ENCODE measurements around the gene CTSS.

The CTSS gene

DNA sequence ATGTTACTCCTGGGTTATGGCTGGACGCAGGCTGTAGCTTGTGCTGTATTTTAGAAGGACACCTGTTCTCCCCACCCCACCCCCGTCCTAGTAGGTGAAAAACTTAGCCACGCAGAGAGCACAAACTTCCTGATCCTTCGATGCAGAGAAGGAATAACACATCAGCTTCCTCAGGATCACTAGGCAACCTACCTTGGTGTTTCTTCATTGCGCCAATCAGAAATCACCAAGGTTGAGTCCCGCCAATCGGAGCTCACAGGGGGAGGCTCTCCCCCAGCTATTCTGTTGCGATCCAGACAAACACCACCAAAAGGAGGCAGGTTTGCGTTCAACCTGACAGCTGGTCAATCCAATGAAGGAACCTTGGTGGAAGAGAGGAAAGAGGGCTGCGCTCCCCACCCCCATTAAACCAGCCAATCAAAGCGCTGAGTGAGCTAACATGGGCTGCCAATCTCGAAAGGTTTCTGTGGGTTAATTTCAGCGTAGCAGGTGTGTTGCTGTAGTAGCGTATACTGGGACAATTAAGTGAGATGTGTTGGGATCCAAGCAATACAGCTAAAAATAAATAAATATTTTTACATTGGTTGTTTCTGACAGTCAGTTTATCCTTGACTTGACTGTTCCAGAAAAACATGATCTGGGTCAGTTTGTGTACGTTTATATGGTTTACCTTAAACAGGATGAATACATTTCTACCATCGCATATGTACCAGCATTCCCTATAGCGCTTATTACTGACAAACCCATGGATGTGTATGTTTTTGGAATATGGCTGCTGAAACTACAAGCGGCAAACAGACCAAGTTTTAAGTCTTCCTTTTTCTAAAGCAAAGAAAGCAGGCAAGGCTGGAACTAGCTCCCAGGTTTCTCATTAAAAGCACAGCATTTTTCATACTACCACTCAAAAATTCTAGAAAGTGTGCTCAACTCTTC lies 68.3 kb downstream of the CTSS start, which contains the start of gene GOLPH3L:
GOLPH3L (minus strand) TSS at position 160 of the 933 bp plus-strand sequence. CDS start 2,316 bp downstream, outside the sequence.
- DNase-seq (ENCODE audit: low read depth in 2 of 2) = peak; percentile 79 to 81

DNA sequence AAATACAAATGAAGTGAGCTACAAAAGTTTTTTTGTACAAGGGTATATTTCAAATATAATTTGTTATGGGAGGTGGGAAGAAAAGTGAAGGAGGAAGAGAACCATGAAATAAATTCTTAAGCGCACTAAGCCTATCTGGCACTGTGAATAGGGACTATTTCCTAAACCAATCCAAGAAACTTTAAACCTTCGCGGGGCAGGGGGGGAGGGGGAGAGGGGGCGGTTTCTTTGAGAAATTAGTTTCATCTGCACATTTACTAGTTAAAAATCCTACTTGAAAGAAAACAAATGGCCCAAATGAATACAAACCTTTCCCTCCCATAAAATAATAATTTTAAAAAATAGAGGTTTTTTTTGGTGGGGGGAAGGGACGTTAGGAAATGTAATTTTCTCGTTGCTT lies 69.0 kb downstream of the CTSS start:
- no peak for DNase-seq (ENCODE audit: low read depth in 2 of 2)

DNA sequence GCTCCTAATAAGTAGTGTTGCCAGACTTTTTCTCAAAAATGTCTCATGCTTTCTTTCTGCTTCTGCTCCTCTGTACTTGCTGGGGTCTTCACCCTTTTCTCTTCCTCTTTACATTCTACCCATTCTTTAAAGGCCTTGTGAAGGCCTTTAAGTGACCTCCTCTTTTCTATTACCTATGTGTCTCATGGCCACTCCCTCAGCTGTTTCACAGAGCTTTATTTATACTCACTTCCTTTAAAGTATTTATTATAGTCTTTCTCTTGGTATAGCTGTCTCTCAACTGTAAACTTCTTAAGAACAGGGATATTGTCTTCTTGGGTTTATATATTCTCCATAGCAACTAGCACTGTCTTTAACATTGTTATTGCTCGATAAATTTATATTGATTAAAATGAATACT lies 69.4 kb downstream of the CTSS start:
- no peak for DNase-seq (ENCODE audit: low read depth in 2 of 2)

DNA sequence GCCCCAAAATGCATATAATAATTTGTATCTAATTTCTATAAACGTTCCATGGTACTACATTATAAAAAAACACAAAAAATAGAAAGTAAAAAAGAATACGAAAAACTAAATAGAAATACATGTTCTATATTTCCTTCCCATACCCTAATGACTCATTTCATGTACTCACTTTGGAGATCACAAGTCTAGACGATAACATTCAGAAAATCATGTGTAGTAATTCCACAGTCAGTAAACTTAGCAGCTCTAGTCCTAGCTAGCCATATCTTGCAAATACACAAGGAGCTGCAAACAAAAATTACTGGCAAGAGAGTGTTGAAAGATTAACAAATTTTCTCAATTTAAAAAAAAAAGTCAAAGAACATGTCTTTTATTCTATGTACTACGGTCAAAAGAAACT lies 70.0 kb downstream of the CTSS start:
- no peak for DNase-seq (ENCODE audit: low read depth in 2 of 2)

DNA sequence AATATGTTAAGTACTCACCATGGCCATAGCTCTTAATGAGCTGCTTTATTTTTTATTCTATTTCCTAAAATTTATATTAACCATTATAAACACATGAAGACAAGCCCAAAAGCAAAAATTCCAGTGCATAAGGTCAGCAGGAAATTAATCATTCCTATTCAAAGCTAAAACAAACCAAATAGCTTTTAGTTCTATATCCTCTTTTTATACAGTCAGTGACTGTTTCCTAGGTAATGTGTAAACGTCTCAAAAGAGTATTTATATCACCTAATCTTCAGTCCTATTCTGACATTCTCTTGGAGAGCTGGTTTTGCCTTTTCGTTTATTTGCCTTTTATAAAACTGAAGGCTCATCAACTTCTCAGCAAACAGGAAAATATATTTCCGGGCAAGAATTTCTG lies 72.9 kb downstream of the CTSS start:
- no peak for DNase-seq (ENCODE audit: low read depth in 2 of 2)

DNA sequence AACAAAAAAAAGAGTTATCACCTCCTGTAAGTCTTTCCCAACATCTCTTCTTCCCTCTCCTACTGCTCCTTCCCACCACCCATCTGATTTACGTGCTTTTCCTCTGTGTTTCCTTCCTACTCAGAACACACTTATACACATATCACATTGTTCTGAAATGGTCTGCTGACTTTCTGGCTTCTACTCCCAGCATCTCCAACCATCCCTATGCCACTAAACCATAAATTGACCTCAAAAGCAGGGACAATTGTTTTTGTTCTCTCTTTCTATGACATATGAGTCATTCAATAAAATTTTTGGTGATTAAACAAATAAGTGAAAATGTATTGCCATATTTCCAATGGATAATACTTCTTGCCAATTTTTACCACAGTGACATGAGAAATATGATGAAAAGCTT lies 76.8 kb downstream of the CTSS start:
- no peak for DNase-seq (ENCODE audit: low read depth in 2 of 2)

DNA sequence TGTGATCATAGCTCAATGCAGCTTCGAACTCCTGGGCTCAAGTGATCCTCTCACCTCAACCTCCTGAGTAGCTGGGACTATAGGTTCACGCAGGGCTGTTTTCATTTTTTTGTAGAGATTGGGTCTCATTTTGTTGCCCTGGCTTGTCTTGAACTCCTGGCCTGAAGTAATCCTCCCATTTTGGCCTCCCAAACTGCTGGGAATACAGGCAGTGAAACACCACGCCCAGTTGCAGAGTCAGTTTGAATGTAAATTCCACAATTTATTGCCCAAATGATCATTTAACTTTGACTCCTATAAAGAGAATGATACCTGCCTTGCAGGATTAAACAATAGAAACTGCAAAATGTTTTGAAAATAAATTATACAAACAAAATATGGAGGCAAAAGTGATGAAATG lies 79.3 kb downstream of the CTSS start:
- no peak for DNase-seq (ENCODE audit: low read depth in 2 of 2)

DNA sequence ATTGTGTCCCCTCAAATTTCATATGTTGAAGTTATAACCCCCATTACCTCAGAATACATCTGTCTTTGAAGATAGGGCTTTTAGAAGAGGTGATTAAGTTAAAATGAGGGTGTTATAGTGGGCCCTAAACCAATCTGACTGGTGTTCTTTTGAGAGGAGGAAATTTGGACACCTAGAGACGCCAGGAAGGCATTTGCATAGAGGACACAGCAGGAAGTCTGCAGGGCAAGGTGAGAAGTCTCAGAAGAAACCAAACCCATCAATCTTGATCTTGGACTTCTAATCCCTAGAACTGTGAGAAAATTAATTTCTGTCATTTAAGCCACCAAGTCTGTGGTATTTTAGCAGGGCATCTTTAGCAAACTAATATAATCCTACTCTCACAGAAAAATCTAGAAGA lies 81.7 kb downstream of the CTSS start:
- no peak for DNase-seq (ENCODE audit: low read depth in 2 of 2)
